ENCODE data around the gene C1orf226. TPM values are rescaled to one million over a fixed set of nuclear protein-coding genes. Genes with fewer than 3 reads are reported as not detected.
A peak's percentile ranks its signal among the peaks of the same experiment; 100 is the strongest.

C1orf226 gene
- total and polyA plus RNA-seq, 9 of the 15 experiments (the other 6 are each of a cell fraction or from before 2014, with no cell fraction given) = 0.10 to 1.4 (median 0.47) TPM

- TF ChIP-seq ILF3 (IDR thresholded peaks at IDR 0.05; ENCODE audit: borderline replicate concordance) = no peak
- no peak for TF ChIP-seq RBM17 (IDR thresholded peaks at IDR 0.05; ENCODE audit: borderline replicate concordance, low read depth, low read length)
- no peak for TF ChIP-seq CBX2 (IDR thresholded peaks at IDR 0.05; ENCODE audit: insufficient read depth, low read length, poor library complexity, severe bottlenecking)
- no peak for TF ChIP-seq ZNF431 (CRISPR knock-in tag; IDR thresholded peaks at IDR 0.05)
- TF ChIP-seq MEIS2 (IDR thresholded peaks at IDR 0.05; ENCODE audit: partially characterized antibody) = peak; percentile 19
- TF ChIP-seq, protein P1, sequence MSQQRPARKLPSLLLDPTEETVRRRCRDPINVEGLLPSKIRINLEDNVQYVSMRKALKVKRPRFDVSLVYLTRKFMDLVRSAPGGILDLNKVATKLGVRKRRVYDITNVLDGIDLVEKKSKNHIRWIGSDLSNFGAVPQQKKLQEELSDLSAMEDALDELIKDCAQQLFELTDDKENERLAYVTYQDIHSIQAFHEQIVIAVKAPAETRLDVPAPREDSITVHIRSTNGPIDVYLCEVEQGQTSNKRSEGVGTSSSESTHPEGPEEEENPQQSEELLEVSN (IDR thresholded peaks at IDR 0.05; ENCODE audit: borderline replicate concordance in 1 of 2, extremely low read depth in 1 of 2, insufficient read depth in 1 of 2, insufficient read length in 1 of 2, low read depth in 1 of 2, low read length in 1 of 2, poor library complexity in 1 of 2, severe bottlenecking in 1 of 2) = peak; percentile 33 to 60
- TF ChIP-seq, protein P2, sequence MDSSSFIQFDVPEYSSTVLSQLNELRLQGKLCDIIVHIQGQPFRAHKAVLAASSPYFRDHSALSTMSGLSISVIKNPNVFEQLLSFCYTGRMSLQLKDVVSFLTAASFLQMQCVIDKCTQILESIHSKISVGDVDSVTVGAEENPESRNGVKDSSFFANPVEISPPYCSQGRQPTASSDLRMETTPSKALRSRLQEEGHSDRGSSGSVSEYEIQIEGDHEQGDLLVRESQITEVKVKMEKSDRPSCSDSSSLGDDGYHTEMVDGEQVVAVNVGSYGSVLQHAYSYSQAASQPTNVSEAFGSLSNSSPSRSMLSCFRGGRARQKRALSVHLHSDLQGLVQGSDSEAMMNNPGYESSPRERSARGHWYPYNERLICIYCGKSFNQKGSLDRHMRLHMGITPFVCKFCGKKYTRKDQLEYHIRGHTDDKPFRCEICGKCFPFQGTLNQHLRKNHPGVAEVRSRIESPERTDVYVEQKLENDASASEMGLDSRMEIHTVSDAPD (CRISPR knock-in tag; IDR thresholded peaks at IDR 0.05) = no peak
- TF ChIP-seq ZNF134 (CRISPR knock-in tag; conservative IDR thresholded peaks at IDR 0.05) = no peak
- TF ChIP-seq NFXL1 (CRISPR knock-in tag; IDR thresholded peaks at IDR 0.05) = no peak
- no peak for TF ChIP-seq MYNN (IDR thresholded peaks at IDR 0.05)
- TF ChIP-seq MYNN (CRISPR knock-in tag; IDR thresholded peaks at IDR 0.05) = no peak
- TF ChIP-seq ZNF699 (CRISPR knock-in tag; IDR thresholded peaks at IDR 0.05; ENCODE audit: insufficient replicate concordance) = no peak
- no peak for TF ChIP-seq XRCC4 (IDR thresholded peaks at IDR 0.05; ENCODE audit: extremely low read depth, insufficient read depth, insufficient read length)
- TF ChIP-seq MCM5 (IDR thresholded peaks at IDR 0.05; ENCODE audit: low read depth) = no peak
- no peak for TF ChIP-seq NEUROD1 (IDR thresholded peaks at IDR 0.05; ENCODE audit: borderline replicate concordance, low read depth, low read length, partially characterized antibody)
- TF ChIP-seq HLTF (IDR thresholded peaks at IDR 0.05) = no peak
- no peak for TF ChIP-seq POLR3G (IDR thresholded peaks at IDR 0.05; ENCODE audit: extremely low read depth, insufficient read length, insufficient replicate concordance)
- TF ChIP-seq MCM7 (IDR thresholded peaks at IDR 0.05) = no peak
- TF ChIP-seq ILK (tag; IDR thresholded peaks at IDR 0.05; ENCODE audit: borderline replicate concordance, low read depth) = no peak
- no peak for TF ChIP-seq BRF2 (IDR thresholded peaks at IDR 0.05; ENCODE audit: borderline replicate concordance, insufficient read depth, insufficient read length)
- TF ChIP-seq ELF1 (tag; IDR thresholded peaks at IDR 0.05) = no peak
- TF ChIP-seq EWSR1 (IDR thresholded peaks at IDR 0.05; ENCODE audit: borderline replicate concordance, low read depth, partially characterized antibody) = no peak
- TF ChIP-seq JUNB (CRISPR knock-in tag; conservative IDR thresholded peaks at IDR 0.05) = no peak
- no peak for TF ChIP-seq PREB (CRISPR knock-in tag; IDR thresholded peaks at IDR 0.05)
- no peak for TF ChIP-seq HNRNPLL (IDR thresholded peaks at IDR 0.05; ENCODE audit: low read depth, low read length, poor library complexity, severe bottlenecking)
- no peak for TF ChIP-seq RBM15 (IDR thresholded peaks at IDR 0.05; ENCODE audit: insufficient read depth, low read length)
These were observed 15.5 kb downstream of the C1orf226 start (continued) for GRCh38 chr1:162397039-162397448.
